HG03575 (cell line): ENCODE measurements around the gene FRMD8.

Source experiments
- ATAC-seq: cut with Tn5 transposase; IDR thresholded peaks from one replicate; pipeline ENCODE4 v1.9.1; 2021; ENCODE audit not compliant: unreplicated experiment, insufficient number of reproducible peaks, low FRiP score; ENCODE audit errors: extremely low read depth

Gene FRMD8

GRCh38 chr11:65420979-65421793 is 34.7 kb downstream of the FRMD8 start:
- no peak for ATAC-seq

GRCh38 chr11:65421794-65422632 is 35.6 kb downstream of the FRMD8 start:
- ATAC-seq: no peak

- ATAC-seq: no peak
These were observed 36.4 kb downstream of the FRMD8 start, which contains the start of gene NEAT1 for GRCh38 chr11:65422633-65423515. Gene NEAT1 (plus strand): TSS chr11:65422798.

DNA sequence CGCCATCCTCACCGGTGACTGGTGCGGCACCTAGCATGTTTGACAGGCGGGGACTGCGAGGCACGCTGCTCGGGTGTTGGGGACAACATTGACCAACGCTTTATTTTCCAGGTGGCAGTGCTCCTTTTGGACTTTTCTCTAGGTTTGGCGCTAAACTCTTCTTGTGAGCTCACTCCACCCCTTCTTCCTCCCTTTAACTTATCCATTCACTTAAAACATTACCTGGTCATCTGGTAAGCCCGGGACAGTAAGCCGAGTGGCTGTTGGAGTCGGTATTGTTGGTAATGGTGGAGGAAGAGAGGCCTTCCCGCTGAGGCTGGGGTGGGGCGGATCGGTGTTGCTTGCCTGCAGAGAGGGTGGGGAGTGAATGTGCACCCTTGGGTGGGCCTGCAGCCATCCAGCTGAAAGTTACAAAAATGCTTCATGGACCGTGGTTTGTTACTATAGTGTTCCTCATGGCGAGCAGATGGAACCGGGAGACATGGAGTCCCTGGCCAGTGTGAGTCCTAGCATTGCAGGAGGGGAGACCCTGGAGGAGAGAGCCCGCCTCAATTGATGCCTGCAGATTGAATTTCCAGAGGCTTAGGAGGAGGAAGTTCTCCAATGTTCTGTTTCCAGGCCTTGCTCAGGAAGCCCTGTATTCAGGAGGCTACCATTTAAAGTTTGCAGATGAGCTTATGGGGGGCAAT is 37.2 kb downstream of the FRMD8 start:
- no peak for ATAC-seq

DNA sequence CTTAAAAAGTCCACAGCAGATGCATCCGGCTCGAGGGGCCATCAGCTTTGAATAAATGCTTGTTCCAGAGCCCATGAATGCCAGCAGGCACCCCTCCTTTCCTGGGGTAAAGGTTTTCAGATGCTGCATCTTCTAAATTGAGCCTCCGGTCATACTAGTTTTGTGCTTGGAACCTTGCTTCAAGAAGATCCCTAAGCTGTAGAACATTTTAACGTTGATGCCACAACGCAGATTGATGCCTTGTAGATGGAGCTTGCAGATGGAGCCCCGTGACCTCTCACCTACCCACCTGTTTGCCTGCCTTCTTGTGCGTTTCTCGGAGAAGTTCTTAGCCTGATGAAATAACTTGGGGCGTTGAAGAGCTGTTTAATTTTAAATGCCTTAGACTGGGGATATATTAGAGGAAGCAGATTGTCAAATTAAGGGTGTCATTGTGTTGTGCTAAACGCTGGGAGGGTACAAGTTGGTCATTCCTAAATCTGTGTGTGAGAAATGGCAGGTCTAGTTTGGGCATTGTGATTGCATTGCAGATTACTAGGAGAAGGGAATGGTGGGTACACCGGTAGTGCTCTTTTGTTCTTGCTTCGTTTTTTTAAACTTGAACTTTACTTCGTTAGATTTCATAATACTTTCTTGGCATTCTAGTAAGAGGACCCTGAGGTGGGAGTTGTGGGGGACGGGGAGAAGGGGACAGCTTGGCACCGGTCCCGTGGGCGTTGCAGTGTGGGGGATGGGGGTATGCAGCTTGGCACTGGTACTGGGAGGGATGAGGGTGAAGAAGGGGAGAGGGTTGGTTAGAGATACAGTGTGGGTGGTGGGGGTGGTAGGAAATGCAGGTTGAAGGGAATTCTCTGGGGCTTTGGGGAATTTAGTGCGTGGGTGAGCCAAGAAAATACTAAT is 38.0 kb downstream of the FRMD8 start:
- ATAC-seq: no peak

- no peak for ATAC-seq
These were observed 38.9 kb downstream of the FRMD8 start for GRCh38 chr11:65425105-65425970.

- no peak for ATAC-seq
These were observed 39.8 kb downstream of the FRMD8 start for GRCh38 chr11:65425971-65426838.

GRCh38 chr11:65426839-65427690 is 40.6 kb downstream of the FRMD8 start:
- ATAC-seq: no peak

DNA sequence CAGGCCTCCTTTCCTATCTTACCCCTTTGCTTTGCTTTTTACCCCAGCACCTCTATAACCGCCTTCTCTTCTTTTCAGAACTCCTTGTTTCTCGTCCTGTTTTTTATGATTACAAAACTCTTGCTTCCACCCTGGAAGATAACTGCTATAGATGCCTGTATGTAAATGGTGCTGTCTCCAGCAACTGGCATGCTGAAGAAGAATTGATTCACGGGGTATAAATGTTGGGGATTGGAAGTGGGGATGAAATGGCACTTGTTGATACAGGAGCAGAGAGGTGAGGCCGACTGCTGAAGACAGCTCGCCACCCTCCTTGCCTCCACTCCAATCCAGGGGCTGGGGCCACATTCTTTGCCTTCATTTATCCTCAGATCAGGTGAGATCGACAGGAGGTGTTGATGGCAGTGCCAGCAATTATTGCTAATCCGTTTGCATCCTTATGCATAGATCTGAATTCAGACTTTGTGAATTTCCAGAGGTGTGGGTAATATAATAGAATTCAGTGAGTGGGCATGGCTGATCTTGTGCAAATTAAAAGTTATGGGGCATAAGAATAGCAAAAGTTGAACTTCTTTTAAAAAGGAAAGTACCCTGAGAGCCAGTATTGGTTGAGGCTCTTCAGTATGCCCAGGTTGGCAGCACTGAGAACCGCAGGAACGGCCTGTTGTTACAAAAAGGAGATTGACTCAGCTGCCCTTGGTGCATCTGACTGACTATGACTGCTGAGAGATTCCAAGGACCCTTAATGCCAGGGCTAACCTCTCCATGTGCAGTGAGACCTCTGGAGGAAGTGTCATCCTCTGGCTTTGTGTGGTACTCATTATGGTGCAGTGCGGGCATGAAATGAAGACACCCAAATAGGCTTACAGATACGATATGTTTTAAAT is 41.5 kb downstream of the FRMD8 start:
- no peak for ATAC-seq

GRCh38 chr11:65428578-65429067 is 42.2 kb downstream of the FRMD8 start:
- ATAC-seq: no peak

DNA sequence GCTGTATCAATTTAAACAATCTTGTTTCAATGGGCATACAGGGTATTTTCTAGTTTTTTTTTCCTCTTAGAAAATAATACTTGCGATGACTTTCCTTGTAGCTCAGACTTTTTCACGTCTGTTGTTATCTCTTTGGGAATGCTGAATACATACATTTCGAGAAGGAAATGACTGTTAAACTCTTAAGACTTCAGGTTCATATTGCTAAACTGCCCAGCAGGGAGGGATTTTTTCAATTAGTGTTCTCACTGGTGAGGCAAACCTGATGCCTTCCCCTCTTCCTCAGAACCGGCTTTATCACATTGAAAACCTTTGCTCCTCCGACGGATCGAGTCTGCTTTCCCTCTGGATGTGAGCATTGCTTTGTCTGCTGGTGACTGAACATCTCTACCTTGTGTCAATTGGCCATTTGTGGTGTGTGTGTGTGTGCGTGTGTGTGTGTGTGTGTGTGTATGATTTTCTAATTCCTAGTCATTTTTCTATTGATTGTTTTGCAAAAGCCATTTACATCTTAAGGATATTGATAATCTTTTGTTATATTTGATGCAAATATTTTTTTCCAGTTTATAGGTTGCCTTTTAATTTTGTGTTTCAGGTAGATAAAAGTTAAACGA is 42.7 kb downstream of the FRMD8 start:
- ATAC-seq: no peak

- no peak for ATAC-seq
These were observed 43.4 kb downstream of the FRMD8 start for GRCh38 chr11:65429724-65430405.
